GM19035 (cell line): ENCODE measurements around the gene OR6Y1.

Experiments
- ATAC-seq: cut with Tn5 transposase; IDR thresholded peaks from one replicate; pipeline ENCODE4 v1.9.1; 2021; ENCODE audit not compliant: unreplicated experiment

Gene OR6Y1

GRCh38 chr1:158507511-158507910, 46.7 kb downstream of the OR6Y1 start:
- no peak for ATAC-seq

GRCh38 chr1:158506369-158506987, 47.7 kb downstream of the OR6Y1 start:
- no peak for ATAC-seq

DNA sequence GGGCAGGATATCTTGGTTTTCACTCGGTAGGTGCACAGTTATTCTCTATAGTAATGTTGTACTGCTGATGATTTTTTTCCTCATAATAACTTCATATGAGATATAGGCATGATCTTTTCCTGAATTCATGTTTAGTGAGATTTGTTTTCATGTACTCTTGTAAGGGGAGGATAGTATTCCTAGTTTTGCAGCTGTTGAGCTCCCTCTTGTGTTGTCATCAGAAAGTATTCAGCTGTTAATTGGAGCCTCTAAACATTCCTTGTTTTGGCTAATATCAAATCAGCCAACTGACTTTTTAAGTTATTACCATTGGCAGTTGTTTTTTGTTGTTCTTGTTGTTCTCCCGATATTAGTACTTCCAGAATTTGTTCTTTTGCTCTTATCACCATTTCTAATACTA, 57.8 kb downstream of the OR6Y1 start:
- no peak for ATAC-seq

DNA sequence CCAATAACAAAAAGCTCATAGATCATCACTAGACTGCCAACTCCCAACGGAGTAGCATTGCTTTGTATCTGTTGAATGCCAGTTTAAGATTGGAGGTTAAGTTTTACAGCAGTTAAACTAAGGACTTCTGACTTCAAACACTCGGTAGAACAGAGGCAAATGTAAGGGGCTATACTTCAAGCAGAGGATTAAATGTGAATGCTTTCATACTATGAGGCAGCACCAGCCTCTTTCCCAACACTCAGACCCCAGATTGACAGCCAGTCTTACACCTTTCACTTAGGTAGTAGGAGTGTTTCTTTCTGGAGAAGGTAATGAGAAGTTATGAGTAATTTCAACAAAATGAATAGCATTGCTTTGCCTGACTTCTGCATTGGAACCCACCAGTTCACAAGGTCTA, 59.4 kb downstream of the OR6Y1 start:
- ATAC-seq: no peak
